SK-N-SH (cell line): ENCODE data around the gene PRR36. TPM values are rescaled to one million over a fixed set of nuclear protein-coding genes. Genes with fewer than 3 reads are reported as not detected.

ENCODE experiments used
- CTCF ChIA-PET: fragments of 300-600, 350-600 bp; formaldehyde crosslinking; extraction: SDS; loops from one replicate; lab custom pipeline; 2021; lab: Yijun Ruan, JAX
- POLR2A ChIA-PET: fragments of 350-600 bp; sonication (Branson Sonifier 250); formaldehyde crosslinking; extraction: SDS; loops from one replicate; lab custom pipeline; 2020; ENCODE audit warnings: antibody characterized with exemption, inconsistent platforms; lab: Yijun Ruan, JAX
- DNase-seq: peaks from one replicate; pipeline ENCODE4 v3.0.0; 2012
- H2AFZ ChIP-seq: fragments of 200-600 bp; sonication (generic); 2 replicates; pipeline ENCODE4 v1.8.1; 2016; ENCODE audit warnings: antibody characterized with exemption, mild to moderate bottlenecking, low read depth
- H3F3A ChIP-seq: fragments of 200-600 bp; sonication (generic); replicated peaks from 2 replicates; pipeline ENCODE3; 2016; ENCODE audit warnings: antibody characterized with exemption, mild to moderate bottlenecking; ENCODE audit not compliant: insufficient read depth
- H3K27ac ChIP-seq, 2 experiments: fragments of 200-500 bp in 1 of 2; fragments of 200-600 bp in 1 of 2; sonication (Bioruptor generic) in 1 of 2; sonication (generic), shearing (Covaris generic) in 1 of 2; 2 replicates each; pipeline versions ENCODE4 v1.5.1 to v1.6.1; 2014 to 2016; ENCODE audit warnings: low read depth in 2 of 2, inconsistent platforms in 1 of 2, low read length in 1 of 2, mild to moderate bottlenecking in 1 of 2, mixed read lengths in 1 of 2
- H3K27me3 ChIP-seq: fragments of 200-600 bp; sonication (generic), shearing (Covaris generic); 2 replicates; pipeline ENCODE4 v1.6.1; 2016; ENCODE audit warnings: mixed run types; ENCODE audit not compliant: insufficient read depth
- H3K36me3 ChIP-seq, 2 experiments: fragments of 200-500 bp in 1 of 2; fragments of 200-600 bp in 1 of 2; sonication (Bioruptor generic) in 1 of 2; sonication (generic) in 1 of 2; replicated peaks in 1 of 2; 2 replicates each; pipeline versions ENCODE3 to v1.5.1; 2014 to 2016; ENCODE audit warnings: low read length in 1 of 2, mild to moderate bottlenecking in 1 of 2; ENCODE audit not compliant: insufficient read depth in 2 of 2, control insufficient read depth in 1 of 2
- H3K4me1 ChIP-seq, 2 experiments: fragments of 200-500 bp in 1 of 2; fragments of 200-600 bp in 1 of 2; sonication (Bioruptor generic) in 1 of 2; sonication (generic), shearing (Covaris generic) in 1 of 2; 2 replicates each; pipeline versions ENCODE4 v1.5.1 to v1.6.1; 2014 to 2016; ENCODE audit warnings: low read depth in 1 of 2, low read length in 1 of 2, mixed run types in 1 of 2; ENCODE audit not compliant: insufficient read depth in 2 of 2, control insufficient read depth in 1 of 2
- H3K4me2 ChIP-seq: fragments of 200-600 bp; sonication (generic), shearing (Covaris generic); 2 replicates; pipeline ENCODE4 v1.6.1; 2017; ENCODE audit warnings: mixed run types
- H3K4me3 ChIP-seq, 2 experiments: fragments of 200-500 bp in 1 of 2; fragments of 200-600 bp in 1 of 2; sonication (Bioruptor generic) in 1 of 2; sonication (generic), shearing (Covaris generic) in 1 of 2; 2 replicates each; pipeline versions ENCODE4 v1.5.1 to v1.8.1; 2014 to 2016; ENCODE audit warnings: low read depth in 2 of 2, inconsistent platforms in 1 of 2, low read length in 1 of 2, mild to moderate bottlenecking in 1 of 2, mixed read lengths in 1 of 2, moderate library complexity in 1 of 2
- H3K79me2 ChIP-seq: fragments of 200-600 bp; sonication (generic); 2 replicates; pipeline ENCODE4 v1.8.1; 2017; ENCODE audit warnings: mild to moderate bottlenecking; ENCODE audit not compliant: insufficient read depth
- H3K9ac ChIP-seq: fragments of 200-600 bp; sonication (generic); 2 replicates; pipeline ENCODE4 v1.6.1; 2017; ENCODE audit warnings: mixed run types
- H3K9me2 ChIP-seq: fragments of 200-600 bp; sonication (generic); 2 replicates; pipeline ENCODE4 v1.6.1; 2017; ENCODE audit warnings: mixed run types
- H3K9me3 ChIP-seq: fragments of 200-600 bp; sonication (generic); 2 replicates; pipeline ENCODE4 v1.6.1; 2017; ENCODE audit warnings: mixed run types, mild to moderate bottlenecking, moderate library complexity
- H4K20me1 ChIP-seq: fragments of 200-600 bp; sonication (generic); 2 replicates; pipeline ENCODE4 v1.6.1; 2017; ENCODE audit warnings: mild to moderate bottlenecking, mixed run types; ENCODE audit not compliant: insufficient read depth
- EZH2phosphoT487 ChIP-seq: fragments of 200-600 bp; sonication (generic); IDR thresholded peaks from 2 replicates; pipeline ENCODE4 v1.6.1; 2017; ENCODE audit warnings: low read depth, mixed run types, mild to moderate bottlenecking, antibody characterized with exemption, moderate library complexity, borderline replicate concordance
- FOSL2 ChIP-seq: IDR thresholded peaks from 2 replicates; pipeline ENCODE4 v1.4.0; 2012; ENCODE audit warnings: low read depth, mild to moderate bottlenecking, moderate library complexity, borderline replicate concordance
- FOXJ3 ChIP-seq: sonication (generic); formaldehyde crosslinking; IDR thresholded peaks from 2 replicates; pipeline ENCODE4 v1.5.1; 2020; ENCODE audit warnings: mild to moderate bottlenecking, missing genetic modification reagents
- FOXM1 ChIP-seq: IDR thresholded peaks from 2 replicates; pipeline ENCODE4 v1.4.0; 2012; ENCODE audit warnings: low read depth, mild to moderate bottlenecking
- GABPA ChIP-seq: IDR thresholded peaks from 2 replicates; pipeline ENCODE4 v1.4.0; 2012; ENCODE audit warnings: low read depth, mild to moderate bottlenecking
- IRF3 ChIP-seq: fragments of 150-350 bp; IDR thresholded peaks from 2 replicates; pipeline ENCODE4 v1.6.1; 2016; ENCODE audit warnings: mild to moderate bottlenecking, low read depth, low read length
- MXI1 ChIP-seq: IDR thresholded peaks from 2 replicates; pipeline ENCODE4 v1.6.1; 2012; ENCODE audit warnings: mild to moderate bottlenecking, low read depth, low read length, improper control_type of control experiment
- NFIC ChIP-seq: IDR thresholded peaks from 2 replicates; pipeline ENCODE4 v1.4.0; 2012; ENCODE audit warnings: borderline replicate concordance
- NRF1 ChIP-seq: IDR thresholded peaks from 2 replicates; pipeline ENCODE4 v1.6.1; 2012; ENCODE audit warnings: low read depth, mild to moderate bottlenecking, low read length
- RFX5 ChIP-seq: IDR thresholded peaks from 2 replicates; pipeline ENCODE4 v1.6.1; 2012; ENCODE audit warnings: mild to moderate bottlenecking, improper control_type of control experiment, low read length
- RXRA ChIP-seq: IDR thresholded peaks from 2 replicates; pipeline ENCODE4 v1.4.0; 2012; ENCODE audit warnings: low read depth, mild to moderate bottlenecking, borderline replicate concordance
- SMC3 ChIP-seq: IDR thresholded peaks from 2 replicates; pipeline ENCODE4 v1.6.1; 2012; ENCODE audit warnings: low read depth, low read length, improper control_type of control experiment
- YY1 ChIP-seq: IDR thresholded peaks from 2 replicates; pipeline ENCODE4 v1.4.0; 2012; ENCODE audit warnings: low read depth, mild to moderate bottlenecking
- ZBTB33 ChIP-seq: IDR thresholded peaks from 2 replicates; pipeline ENCODE4 v1.4.0; 2012; ENCODE audit warnings: low read depth, borderline replicate concordance
- WGBS: methylation state at CpG from one replicate; pipeline ENCODE4 v1.1.6; 2017; ENCODE audit warnings: low lambda C conversion rate; 5-methylcytosine and 5-hydroxymethylcytosine counted together
- polyA plus RNA-seq, 3 experiments: library from polyadenylated mRNA; depleted of rRNA; stranded (reverse); fragments of >200 nt; gene quantifications; 2 replicates each; pipeline ENCODE4 v1.2.3, GENCODE V29; 2012
- TF ChIP-seq, protein P1 (sequence below): fragments of 150-350 bp; IDR thresholded peaks from 2 replicates; pipeline ENCODE4 v1.6.1; 2017; ENCODE audit warnings: antibody characterized with exemption, low read length, low read depth, borderline replicate concordance
- TF ChIP-seq, protein P2 (sequence below): IDR thresholded peaks from 2 replicates; pipeline ENCODE4 v1.4.0; 2012; ENCODE audit warnings: low read depth, borderline replicate concordance
- TF ChIP-seq, protein P3 (sequence below): IDR thresholded peaks from 2 replicates; pipeline ENCODE4 v1.4.0; 2012; ENCODE audit warnings: low read depth
- TF ChIP-seq, protein P4 (sequence below): fragments of 200-600 bp; sonication (generic); IDR thresholded peaks from 2 replicates; pipeline ENCODE4 v1.6.1; 2017; ENCODE audit warnings: antibody characterized with exemption, mild to moderate bottlenecking, moderate library complexity

The PRR36 gene
- polyA plus RNA-seq, 1 of the 3 experiments (the other 2 are of a cell fraction), result 0.18 TPM

- TF ChIP-seq RXRA (no peak), NFIC (no peak), GABPA (no peak)
Measured at GRCh38 chr19:7846155-7846646, 28.0 kb downstream of the PRR36 start (continued).

DNA sequence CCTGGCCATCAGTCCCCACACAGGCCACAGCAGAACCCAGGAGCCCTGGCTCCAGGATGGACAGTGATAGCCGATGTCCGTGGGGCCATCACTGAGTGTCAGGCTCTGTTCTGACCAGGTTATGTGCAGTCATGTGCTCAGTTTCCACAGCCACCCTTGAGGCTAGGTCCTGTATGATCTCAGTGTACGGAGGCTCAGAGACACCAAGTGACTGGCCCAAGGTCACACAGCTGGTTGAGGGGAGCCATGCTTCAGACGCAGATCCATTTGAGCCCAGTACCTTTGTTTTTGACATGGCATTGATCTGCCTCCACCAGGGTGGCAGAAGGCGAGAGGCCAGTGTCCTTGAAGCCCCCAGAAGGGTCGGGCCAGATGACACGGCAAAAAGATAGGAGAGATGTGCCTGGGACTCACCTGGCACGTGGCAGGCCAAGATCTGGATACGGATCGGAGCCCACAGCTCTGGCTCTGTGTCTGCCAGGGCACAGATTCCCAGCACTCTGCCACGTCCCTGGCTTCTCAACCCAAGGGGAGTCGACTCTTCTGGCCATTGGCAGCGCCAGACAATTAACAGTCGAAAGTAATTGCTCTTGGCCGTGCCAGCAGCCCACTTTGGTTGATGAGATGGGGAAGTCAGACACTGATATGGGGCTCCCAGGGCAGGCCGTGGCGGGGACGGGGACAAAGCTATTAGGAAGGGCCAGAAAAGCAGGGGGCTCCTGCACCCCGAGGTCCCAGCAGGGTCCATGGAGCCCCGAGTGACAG, 28.6 kb downstream of the PRR36 start:
- no peaks in the 10 kb centered on the region for H4K20me1 ChIP-seq
- POLR2A ChIA-PET, result no interaction called here
- H3F3A ChIP-seq, result peaks cover 7% of the 10 kb centered on the region
- TF ChIP-seq, protein P1, sequence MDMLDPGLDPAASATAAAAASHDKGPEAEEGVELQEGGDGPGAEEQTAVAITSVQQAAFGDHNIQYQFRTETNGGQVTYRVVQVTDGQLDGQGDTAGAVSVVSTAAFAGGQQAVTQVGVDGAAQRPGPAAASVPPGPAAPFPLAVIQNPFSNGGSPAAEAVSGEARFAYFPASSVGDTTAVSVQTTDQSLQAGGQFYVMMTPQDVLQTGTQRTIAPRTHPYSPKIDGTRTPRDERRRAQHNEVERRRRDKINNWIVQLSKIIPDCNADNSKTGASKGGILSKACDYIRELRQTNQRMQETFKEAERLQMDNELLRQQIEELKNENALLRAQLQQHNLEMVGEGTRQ, result no peak
- no peak for TF ChIP-seq FOXM1
- TF ChIP-seq MXI1, result no peak
- TF ChIP-seq YY1, result no peak
- TF ChIP-seq ZBTB33, result no peak
- no peak for TF ChIP-seq IRF3
- TF ChIP-seq FOXJ3, result no peak
- TF ChIP-seq, protein P2, sequence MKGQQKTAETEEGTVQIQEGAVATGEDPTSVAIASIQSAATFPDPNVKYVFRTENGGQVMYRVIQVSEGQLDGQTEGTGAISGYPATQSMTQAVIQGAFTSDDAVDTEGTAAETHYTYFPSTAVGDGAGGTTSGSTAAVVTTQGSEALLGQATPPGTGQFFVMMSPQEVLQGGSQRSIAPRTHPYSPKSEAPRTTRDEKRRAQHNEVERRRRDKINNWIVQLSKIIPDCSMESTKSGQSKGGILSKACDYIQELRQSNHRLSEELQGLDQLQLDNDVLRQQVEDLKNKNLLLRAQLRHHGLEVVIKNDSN, result no peak
- TF ChIP-seq GABPA, result no peak
- no peak for TF ChIP-seq SMC3
- TF ChIP-seq, protein P3, sequence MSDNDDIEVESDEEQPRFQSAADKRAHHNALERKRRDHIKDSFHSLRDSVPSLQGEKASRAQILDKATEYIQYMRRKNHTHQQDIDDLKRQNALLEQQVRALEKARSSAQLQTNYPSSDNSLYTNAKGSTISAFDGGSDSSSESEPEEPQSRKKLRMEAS, result no peak
- no peak for TF ChIP-seq FOSL2
- TF ChIP-seq RFX5, result no peak
- TF ChIP-seq, protein P4, sequence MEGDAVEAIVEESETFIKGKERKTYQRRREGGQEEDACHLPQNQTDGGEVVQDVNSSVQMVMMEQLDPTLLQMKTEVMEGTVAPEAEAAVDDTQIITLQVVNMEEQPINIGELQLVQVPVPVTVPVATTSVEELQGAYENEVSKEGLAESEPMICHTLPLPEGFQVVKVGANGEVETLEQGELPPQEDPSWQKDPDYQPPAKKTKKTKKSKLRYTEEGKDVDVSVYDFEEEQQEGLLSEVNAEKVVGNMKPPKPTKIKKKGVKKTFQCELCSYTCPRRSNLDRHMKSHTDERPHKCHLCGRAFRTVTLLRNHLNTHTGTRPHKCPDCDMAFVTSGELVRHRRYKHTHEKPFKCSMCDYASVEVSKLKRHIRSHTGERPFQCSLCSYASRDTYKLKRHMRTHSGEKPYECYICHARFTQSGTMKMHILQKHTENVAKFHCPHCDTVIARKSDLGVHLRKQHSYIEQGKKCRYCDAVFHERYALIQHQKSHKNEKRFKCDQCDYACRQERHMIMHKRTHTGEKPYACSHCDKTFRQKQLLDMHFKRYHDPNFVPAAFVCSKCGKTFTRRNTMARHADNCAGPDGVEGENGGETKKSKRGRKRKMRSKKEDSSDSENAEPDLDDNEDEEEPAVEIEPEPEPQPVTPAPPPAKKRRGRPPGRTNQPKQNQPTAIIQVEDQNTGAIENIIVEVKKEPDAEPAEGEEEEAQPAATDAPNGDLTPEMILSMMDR, result no peak
- no peak for TF ChIP-seq NFIC
- TF ChIP-seq EZH2phosphoT487, result no peak
- no peak for TF ChIP-seq NRF1
- H3K9me3 ChIP-seq, result no peaks in the 10 kb centered on the region
- no peaks in the 10 kb centered on the region for H3K79me2 ChIP-seq
- CTCF ChIA-PET, result interaction anchor here (0.6 kb wide), 1 partner anchor 359 kb away, joined by 3 read pairs; no protein-coding TSS in a partner anchor
- no peaks in the 10 kb centered on the region for H3K9me2 ChIP-seq
- H3K4me1 ChIP-seq, result peaks cover 0 to 8% of the 10 kb centered on the region in 2 experiments; a peak in 1 of 4 replicates
- 85% methylated on average over 13 of the region's 20 CpGs for WGBS
- no peak overlapping the region for H3K4me2 ChIP-seq
- H2AFZ ChIP-seq, result no peak overlapping the region
- H3K9ac ChIP-seq, result no peak overlapping the region
- H3K27ac ChIP-seq, result no peak overlapping the region
- H3K4me3 ChIP-seq, result no peak overlapping the region
- DNase-seq, result no peak
- H3K27me3 ChIP-seq, result no peaks in the 10 kb centered on the region
- H3K36me3 ChIP-seq, result no peaks in the 10 kb centered on the region
